Measurements from ENCODE around the gene CLCN1. TPM values are rescaled to one million over a fixed set of nuclear protein-coding genes. Genes with fewer than 3 reads are reported as not detected.

Gene CLCN1
- total RNA-seq, 1 experiment from 2014 or later, result 0.13 TPM

- H3K27me3 Mint-ChIP-seq (ENCODE audit: low read depth), result peaks cover 2% of the 10 kb centered on the region; the same call in 1 of the 2 replicates
- H3K4ac ChIP-seq (ENCODE audit: low read depth, low read length), result no peak overlapping the region
- H4K8ac ChIP-seq (replicated peaks; ENCODE audit: insufficient read length, low read depth, low read length), result no peak overlapping the region
- H3K56ac ChIP-seq (ENCODE audit: insufficient read length, low read depth, low read length), result no peak overlapping the region
- no peak overlapping the region for H2AFZ ChIP-seq (ENCODE audit: low read length)
- H3K9me3 ChIP-seq (ENCODE audit: control insufficient read depth, low read depth, low read length), result no peaks in the 10 kb centered on the region
- H2BK12ac ChIP-seq (ENCODE audit: insufficient read length, low read depth, low read length), result no peak overlapping the region
- H3K4me2 ChIP-seq (ENCODE audit: insufficient read depth, insufficient read length, low read length), result no peak overlapping the region
- no peak overlapping the region for H2AK5ac ChIP-seq (ENCODE audit: insufficient read length, low read length)
- TF ChIP-seq, protein P1, sequence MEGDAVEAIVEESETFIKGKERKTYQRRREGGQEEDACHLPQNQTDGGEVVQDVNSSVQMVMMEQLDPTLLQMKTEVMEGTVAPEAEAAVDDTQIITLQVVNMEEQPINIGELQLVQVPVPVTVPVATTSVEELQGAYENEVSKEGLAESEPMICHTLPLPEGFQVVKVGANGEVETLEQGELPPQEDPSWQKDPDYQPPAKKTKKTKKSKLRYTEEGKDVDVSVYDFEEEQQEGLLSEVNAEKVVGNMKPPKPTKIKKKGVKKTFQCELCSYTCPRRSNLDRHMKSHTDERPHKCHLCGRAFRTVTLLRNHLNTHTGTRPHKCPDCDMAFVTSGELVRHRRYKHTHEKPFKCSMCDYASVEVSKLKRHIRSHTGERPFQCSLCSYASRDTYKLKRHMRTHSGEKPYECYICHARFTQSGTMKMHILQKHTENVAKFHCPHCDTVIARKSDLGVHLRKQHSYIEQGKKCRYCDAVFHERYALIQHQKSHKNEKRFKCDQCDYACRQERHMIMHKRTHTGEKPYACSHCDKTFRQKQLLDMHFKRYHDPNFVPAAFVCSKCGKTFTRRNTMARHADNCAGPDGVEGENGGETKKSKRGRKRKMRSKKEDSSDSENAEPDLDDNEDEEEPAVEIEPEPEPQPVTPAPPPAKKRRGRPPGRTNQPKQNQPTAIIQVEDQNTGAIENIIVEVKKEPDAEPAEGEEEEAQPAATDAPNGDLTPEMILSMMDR (conservative IDR thresholded peaks at IDR 0.05), result no peak
- H3K27ac Mint-ChIP-seq, result no peak overlapping the region
- no peak overlapping the region for H3K9ac ChIP-seq (ENCODE audit: extremely low read depth, insufficient read length, low read length)
- no peak overlapping the region for H3K23ac ChIP-seq (ENCODE audit: insufficient read length, low read depth, low read length)
- H3K4me1 ChIP-seq (ENCODE audit: insufficient read depth, low read length), result peaks cover 12% of the 10 kb centered on the region
- no peak overlapping the region for H3K4me3 Mint-ChIP-seq
- H2BK5ac ChIP-seq (ENCODE audit: insufficient read length, low read length), result no peak overlapping the region
- no peak overlapping the region for H4K91ac ChIP-seq (ENCODE audit: insufficient read length, low read depth, low read length)
- no peak overlapping the region for H3T11ph ChIP-seq (ENCODE audit: low read length)
- H3K79me2 ChIP-seq (ENCODE audit: insufficient read depth, low read length), result no peaks in the 10 kb centered on the region
- H3K14ac ChIP-seq (ENCODE audit: insufficient read depth, low read length), result no peak overlapping the region
- no peak overlapping the region for H2BK120ac ChIP-seq (ENCODE audit: low read depth, low read length, poor library complexity, severe bottlenecking)
- no peaks in the 10 kb centered on the region for H4K20me1 ChIP-seq (ENCODE audit: control insufficient read depth, insufficient read depth, insufficient read length)
- no peak overlapping the region for H3K27ac ChIP-seq (ENCODE audit: insufficient read length, low read depth, low read length)
- H3K27me3 ChIP-seq (ENCODE audit: insufficient read depth, low read length), result no peaks in the 10 kb centered on the region
- no peak overlapping the region for H3K18ac ChIP-seq (ENCODE audit: insufficient read length, low read depth, low read length)
- H2BK15ac ChIP-seq (ENCODE audit: low read depth, low read length), result no peak overlapping the region
- H3K23me2 ChIP-seq (ENCODE audit: insufficient read length, low read depth, low read length, poor library complexity, severe bottlenecking), result no peaks in the 10 kb centered on the region
- H3K36me3 Mint-ChIP-seq (ENCODE audit: insufficient read depth in 1 of 3, low read depth in 3 of 3), result no peaks in the 10 kb centered on the region
- DNase-seq, result no peak
- no CpG with 5 or more reads among the region's 4 CpGs for WGBS (ENCODE audit: extremely low coverage, insufficient read length, low lambda C conversion rate)
- peaks cover 46 to 47% of the 10 kb centered on the region in 2 experiments for H3K4me1 Mint-ChIP-seq
- no peak overlapping the region for H4K5ac ChIP-seq (ENCODE audit: insufficient read length, low read depth, low read length)
- H3K79me1 ChIP-seq (ENCODE audit: insufficient read depth, low read depth, low read length, poor library complexity, severe bottlenecking), result no peaks in the 10 kb centered on the region
- H2BK20ac ChIP-seq (ENCODE audit: low read depth, low read length, poor library complexity, severe bottlenecking), result no peak overlapping the region
- no peaks in the 10 kb centered on the region for H3K9me3 Mint-ChIP-seq
Observed at GRCh38 chr7:143372070-143372469, 56.2 kb downstream of the CLCN1 start.
